GM18505 (cell line): ENCODE data around the gene LRP1B.
A peak's percentile ranks its signal among the peaks of the same experiment; 100 is the strongest.
"Not testable (repeated sequence)": the region's sequence is repeated elsewhere in the genome, so short reads cannot be mapped to it uniquely, and the experiment has no call there.

Experiments
- ATAC-seq: cut with Tn5 transposase; IDR thresholded peaks from one replicate; pipeline ENCODE4 v1.9.1; 2021; ENCODE audit not compliant: unreplicated experiment
- POLR2A ChIP-seq: IDR thresholded peaks from 4 replicates; pipeline ENCODE4 v1.6.1; 2011; ENCODE audit warnings: borderline replicate concordance; ENCODE audit not compliant: insufficient read depth, insufficient read length; ENCODE audit errors: extremely low read depth

The LRP1B gene

GRCh38 chr2:141844231-141844630 is 286.6 kb downstream of the LRP1B start:
- no peak for TF ChIP-seq POLR2A
- no peak for ATAC-seq

- ATAC-seq, result no peak
- TF ChIP-seq POLR2A, result no peak
Observed at GRCh38 chr2:141835103-141835502, 295.7 kb downstream of the LRP1B start.

GRCh38 chr2:141828761-141829160 is 302.1 kb downstream of the LRP1B start:
- TF ChIP-seq POLR2A, result no peak
- no peak for ATAC-seq

- no peak for TF ChIP-seq POLR2A
- no peak for ATAC-seq
Observed at GRCh38 chr2:141824790-141825189, 306.0 kb downstream of the LRP1B start.

GRCh38 chr2:141820893-141821292 is 309.9 kb downstream of the LRP1B start:
- TF ChIP-seq POLR2A, result no peak
- no peak for ATAC-seq

- not testable (repeated sequence) for ATAC-seq
Observed at GRCh38 chr2:141815320-141815719, 315.5 kb downstream of the LRP1B start.

GRCh38 chr2:141814150-141814549 is 316.7 kb downstream of the LRP1B start:
- no peak for ATAC-seq
- TF ChIP-seq POLR2A, result no peak

- ATAC-seq, result no peak
- no peak for TF ChIP-seq POLR2A
Observed at GRCh38 chr2:141810148-141810547, 320.7 kb downstream of the LRP1B start.

- TF ChIP-seq POLR2A, result no peak
- peak; percentile 57 for ATAC-seq
Observed at GRCh38 chr2:141806090-141806489, 324.7 kb downstream of the LRP1B start.

- ATAC-seq, result no peak
- no peak for TF ChIP-seq POLR2A
Observed at GRCh38 chr2:141805302-141805701, 325.5 kb downstream of the LRP1B start.

GRCh38 chr2:141796449-141796848 is 334.4 kb downstream of the LRP1B start:
- ATAC-seq, result no peak
- no peak for TF ChIP-seq POLR2A

GRCh38 chr2:141791521-141791920 is 339.3 kb downstream of the LRP1B start:
- ATAC-seq, result no peak
- no peak for TF ChIP-seq POLR2A

- ATAC-seq, result no peak
Observed at GRCh38 chr2:141782574-141782973, 348.2 kb downstream of the LRP1B start.

GRCh38 chr2:141778315-141778835 is 352.4 kb downstream of the LRP1B start:
- no peak for TF ChIP-seq POLR2A
- ATAC-seq, result no peak

More at GRCh38 chr2:141782574-141782973, 348.2 kb downstream of the LRP1B start:
- no peak for TF ChIP-seq POLR2A

GRCh38 chr2:141770530-141770929 is 360.3 kb downstream of the LRP1B start:
- no peak for ATAC-seq
- TF ChIP-seq POLR2A, result no peak

GRCh38 chr2:141767691-141768090 is 363.1 kb downstream of the LRP1B start:
- no peak for TF ChIP-seq POLR2A
- ATAC-seq, result no peak

GRCh38 chr2:141767051-141767450 is 363.8 kb downstream of the LRP1B start:
- no peak for ATAC-seq
- TF ChIP-seq POLR2A, result no peak
